HG02970 (cell line): Measurements from ENCODE around the gene DDRGK1.
"Not testable (repeated sequence)": the region's sequence is repeated elsewhere in the genome, so short reads cannot be mapped to it uniquely, and the experiment has no call there.

Experiments used
- ATAC-seq: cut with Tn5 transposase; IDR thresholded peaks from one replicate; pipeline ENCODE4 v1.9.1; 2021; ENCODE audit warnings: mild to moderate bottlenecking, moderate library complexity, moderate number of reproducible peaks; ENCODE audit not compliant: unreplicated experiment, low FRiP score

Gene DDRGK1

DNA sequence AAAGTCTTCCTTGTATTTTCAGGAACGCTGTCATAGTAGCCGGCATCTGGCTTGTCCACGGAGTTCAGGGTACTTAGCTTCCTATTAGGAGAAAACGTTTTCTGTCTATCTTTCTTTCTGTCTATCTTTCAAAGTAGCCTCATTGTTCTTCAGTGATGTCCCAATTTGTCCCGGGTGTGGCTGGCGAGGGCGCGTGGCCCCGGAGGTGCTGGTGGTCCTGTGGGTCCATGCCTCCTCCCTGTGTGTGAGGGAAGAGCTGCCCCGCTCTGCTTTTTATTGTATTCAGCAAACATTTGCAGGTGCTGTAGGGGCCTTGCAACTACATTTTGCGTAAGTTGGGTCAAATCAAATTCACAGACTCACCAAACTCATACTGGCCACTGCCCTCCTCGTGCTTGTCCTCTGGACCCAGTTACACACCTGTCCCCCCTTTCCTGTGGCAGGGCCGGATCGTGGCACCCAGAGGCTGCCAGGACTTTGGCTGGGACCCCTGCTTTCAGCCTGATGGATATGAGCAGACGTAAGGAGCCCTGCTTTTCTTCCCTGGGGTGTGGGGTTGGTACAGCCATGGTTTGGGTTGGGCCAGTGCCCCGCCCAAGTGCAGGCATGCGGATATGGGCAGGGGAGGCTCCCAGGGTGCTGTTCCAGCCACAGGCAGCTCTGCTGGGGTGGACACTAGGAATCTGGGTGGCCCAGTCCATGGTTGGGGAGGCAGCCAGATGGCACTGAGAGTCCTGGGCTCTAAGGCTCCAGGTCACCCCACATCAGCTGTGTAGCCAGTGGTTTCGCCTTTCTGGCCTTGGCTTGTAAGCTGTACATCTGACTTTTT lies 17.1 kb upstream of the DDRGK1 start:
- no peak for ATAC-seq

DNA sequence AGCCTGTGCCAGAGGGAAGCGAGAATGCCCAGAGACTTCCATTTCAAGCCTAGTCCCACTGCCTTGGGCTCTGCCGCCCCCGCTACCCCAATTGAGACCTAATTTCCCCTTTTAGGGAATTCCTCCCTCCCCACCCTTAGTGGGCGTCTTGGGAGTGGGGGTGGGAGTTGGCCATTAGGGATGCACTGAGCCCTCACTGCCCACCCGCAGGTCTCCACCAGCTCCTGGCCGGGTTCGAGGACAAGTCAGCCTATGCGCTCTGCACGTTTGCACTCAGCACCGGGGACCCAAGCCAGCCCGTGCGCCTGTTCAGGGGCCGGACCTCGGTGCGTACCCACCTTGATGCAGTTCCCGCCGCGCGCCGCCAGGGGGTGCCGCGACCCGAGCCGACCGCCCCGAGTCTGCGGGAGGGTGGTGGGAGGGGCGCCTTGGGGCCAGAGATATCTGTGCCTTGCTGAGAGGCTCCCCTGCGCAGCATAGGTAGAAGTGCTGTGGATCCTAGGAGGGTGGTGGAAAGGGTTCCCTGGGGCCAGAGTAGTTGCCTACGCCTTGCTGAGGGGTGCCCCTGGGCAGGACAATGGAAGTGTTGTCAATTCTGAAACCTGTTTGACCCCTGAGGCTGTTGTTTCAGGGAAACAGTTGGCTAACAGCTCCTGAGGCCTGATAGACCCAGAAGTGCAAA lies 14.0 kb upstream of the DDRGK1 start:
- no peak for ATAC-seq

DNA sequence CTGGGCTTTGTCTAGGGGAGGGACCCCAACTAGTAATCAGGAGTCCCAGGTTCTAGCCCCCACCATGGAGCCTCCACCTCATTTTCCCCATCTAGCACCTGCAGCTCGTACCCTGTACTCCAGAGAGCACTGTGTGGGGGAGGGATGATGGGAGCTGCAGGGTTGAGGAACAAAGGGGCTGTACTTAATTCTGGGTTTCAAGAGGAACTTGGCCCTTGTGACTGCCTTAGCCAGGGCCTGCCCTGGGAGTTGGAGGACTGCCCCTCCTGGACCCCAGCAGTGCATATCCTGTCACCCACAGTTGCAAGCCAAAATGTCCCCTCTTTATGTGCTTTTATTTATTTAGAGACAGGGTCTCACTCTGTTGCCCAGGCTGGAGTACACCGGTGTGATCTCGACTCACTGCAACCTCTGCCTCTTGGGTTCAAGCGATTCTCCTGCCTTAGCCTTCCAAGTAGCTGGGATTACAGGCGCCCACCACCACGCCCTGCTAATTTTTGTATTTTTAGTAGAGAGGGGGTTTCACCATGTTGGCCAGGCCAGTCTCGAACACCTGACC lies 11.0 kb upstream of the DDRGK1 start:
- not testable (repeated sequence) for ATAC-seq

GRCh38 chr20:3213226-3213625 lies 8.7 kb upstream of the DDRGK1 start:
- no peak for ATAC-seq

- ATAC-seq, result no peak
These were observed 5.9 kb upstream of the DDRGK1 start for GRCh38 chr20:3210346-3210745.

DNA sequence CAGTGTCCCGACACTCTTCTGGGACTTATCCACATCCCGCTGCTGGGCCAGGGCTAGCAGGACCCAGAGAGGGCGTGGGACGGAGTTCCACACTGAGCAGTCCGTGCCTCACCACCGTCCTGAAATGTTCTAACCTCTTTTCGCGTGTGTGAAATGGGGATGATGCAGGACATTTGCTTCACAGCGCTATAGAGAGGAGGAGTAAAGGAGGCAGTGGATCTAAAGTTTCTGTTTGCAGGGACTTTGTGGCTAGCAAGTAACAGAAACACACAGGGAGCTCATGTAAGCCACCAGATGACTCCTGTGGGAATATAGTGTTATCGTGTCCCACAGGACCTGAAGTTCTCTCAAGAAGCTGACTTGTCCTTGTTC lies 5.5 kb upstream of the DDRGK1 start:
- no peak for ATAC-seq

DNA sequence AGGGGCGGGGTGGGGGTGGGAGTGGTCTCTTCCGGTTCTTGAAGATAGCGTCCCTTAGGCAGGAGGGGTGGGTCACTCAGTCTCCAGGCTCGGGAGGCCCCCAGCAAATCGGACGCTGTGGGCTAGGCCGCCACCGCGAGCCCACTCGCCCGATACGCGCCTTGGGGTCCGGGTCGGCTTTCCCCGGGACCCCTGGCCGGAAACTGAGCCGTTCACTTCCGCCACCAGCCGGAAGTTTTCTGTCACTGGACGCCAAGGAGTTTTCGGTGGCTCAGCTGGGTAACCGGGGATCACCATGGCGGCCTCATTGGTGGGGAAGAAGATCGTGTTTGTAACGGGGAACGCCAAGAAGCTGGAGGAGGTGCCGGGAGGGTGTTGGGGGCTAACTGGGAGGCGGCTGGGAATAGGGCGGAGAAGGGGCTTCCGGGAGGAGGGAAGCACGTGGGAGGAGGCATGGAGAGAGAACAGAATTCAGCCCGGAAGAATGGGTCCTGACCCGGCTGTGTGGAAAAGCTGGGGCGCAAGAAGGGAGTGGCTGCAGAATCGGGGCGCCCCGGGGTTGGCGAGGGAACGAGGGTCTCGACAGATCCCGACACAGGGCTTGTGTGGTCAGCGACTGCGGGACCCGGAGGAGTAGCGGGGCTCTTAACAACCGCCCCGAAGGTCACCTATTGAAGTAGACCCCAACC lies 4.9 kb upstream of the DDRGK1 start, which contains the start of gene ITPA:
Gene ITPA (plus strand): TSS at position 242 of the 689 bp plus-strand sequence. CDS start 54 bp downstream, at position 296.
- ATAC-seq, result no peak

GRCh38 chr20:3208786-3209256 lies 4.3 kb upstream of the DDRGK1 start:
- no peak for ATAC-seq

DNA sequence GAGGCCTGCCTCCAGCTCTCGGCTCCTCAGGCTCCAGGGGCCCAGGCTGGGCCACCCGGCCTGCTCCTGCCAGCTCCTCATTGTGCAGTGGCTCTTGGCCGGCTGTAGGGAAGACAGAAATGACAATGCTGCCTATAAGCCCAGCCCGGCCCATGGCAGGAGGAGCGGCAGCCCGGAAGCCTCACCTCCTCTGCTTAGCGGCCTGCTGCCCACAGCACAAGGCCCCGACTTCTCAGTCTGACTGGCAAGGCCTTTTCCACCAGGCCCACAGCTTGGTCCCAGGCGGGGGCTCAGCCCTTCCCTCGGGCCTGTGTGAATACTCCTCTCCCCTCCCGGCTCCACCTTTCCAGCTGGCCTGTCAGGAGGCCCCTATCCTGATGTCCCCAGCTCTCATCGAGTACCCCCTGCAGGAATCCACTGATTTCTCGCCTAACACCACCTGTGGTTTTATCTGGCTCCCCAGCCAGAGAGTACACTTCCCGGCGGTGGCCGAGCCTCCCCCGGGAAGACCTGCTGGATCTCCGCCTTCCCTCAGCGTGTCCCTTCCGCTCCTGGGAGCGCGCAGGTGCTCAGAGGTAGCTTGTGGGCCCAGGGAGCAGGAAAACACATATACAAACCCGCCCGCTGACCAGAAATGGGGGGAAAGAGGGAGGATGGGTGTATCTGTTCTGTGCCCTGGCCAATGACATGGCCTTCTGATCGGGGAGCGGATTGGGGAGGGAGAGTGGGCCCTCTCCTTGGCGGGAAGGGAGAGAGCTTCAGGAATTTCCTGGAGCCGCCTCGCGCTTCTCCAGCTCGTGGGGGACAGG lies 963 bp downstream of the DDRGK1 start:
- ATAC-seq, result peak; percentile 3

DNA sequence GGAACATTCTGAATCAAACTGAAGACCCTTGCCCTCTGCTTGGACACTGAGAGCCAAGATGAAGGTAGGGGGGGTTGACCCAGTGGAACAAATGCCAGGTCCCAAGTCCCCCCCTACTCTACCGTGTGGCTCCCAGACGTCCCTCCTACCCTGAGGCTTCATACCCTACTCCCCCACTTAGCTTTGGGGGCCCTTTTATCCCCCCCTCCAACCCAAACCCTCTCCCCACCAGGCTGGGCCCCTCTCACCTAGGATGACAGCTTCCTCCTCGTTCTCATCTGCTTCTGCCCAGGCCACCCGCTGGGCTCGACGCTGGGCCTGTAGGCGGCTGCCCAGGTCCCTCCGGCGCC lies 1.5 kb downstream of the DDRGK1 start:
- ATAC-seq, result no peak

- no peak for ATAC-seq
These were observed 4.3 kb downstream of the DDRGK1 start for GRCh38 chr20:3199976-3200755.

DNA sequence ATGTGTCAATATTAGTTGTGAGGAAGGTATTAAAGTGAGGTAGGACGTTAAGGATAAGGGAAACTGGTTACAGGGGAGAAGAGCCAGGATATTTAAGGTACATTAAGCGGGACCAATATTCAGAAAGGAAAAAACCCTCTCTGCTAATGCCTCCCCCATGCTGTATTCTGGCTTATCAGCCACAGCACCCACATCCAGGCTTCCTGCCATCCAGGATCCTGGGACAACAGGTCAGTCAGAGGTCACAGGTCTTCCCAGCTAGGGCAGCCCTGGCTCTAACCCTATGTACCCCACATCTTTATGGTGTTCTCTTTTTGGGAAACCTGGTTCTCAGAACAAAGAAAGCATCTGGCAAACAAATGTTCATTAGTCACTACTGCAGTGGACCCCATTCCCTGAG lies 5.3 kb downstream of the DDRGK1 start:
- no peak for ATAC-seq

DNA sequence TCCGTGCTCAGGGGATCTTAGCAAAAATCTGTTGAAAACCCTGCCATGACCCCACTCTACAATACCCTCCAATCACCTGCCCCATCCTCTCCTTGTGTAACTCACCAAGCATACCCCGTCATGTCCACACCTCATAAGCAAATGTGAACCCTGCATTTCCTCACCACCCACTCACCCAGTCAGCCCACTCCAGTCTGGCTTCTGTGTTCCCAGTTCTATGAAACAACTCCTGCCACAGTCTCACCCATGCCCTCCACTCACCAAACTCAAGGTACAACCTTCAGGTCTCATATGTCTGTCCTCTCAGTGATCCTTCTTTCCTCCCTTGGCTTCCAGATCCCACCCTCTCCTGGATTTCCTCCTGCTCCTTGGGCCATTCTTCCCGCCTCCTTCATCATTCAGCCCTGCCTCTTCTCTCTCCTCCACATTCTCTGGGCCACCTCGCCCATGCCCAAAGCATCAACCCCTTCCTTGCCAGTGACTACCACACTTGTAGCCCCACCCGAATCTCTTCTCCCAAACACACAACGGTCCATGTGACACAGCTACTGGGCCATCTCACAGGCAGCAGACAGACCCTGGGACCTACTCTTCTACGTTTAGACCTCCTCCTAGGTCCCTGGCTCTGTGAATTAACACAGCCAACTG lies 8.8 kb downstream of the DDRGK1 start:
- no peak for ATAC-seq

- no peak for ATAC-seq
These were observed 9.7 kb downstream of the DDRGK1 start for GRCh38 chr20:3194617-3195280.

DNA sequence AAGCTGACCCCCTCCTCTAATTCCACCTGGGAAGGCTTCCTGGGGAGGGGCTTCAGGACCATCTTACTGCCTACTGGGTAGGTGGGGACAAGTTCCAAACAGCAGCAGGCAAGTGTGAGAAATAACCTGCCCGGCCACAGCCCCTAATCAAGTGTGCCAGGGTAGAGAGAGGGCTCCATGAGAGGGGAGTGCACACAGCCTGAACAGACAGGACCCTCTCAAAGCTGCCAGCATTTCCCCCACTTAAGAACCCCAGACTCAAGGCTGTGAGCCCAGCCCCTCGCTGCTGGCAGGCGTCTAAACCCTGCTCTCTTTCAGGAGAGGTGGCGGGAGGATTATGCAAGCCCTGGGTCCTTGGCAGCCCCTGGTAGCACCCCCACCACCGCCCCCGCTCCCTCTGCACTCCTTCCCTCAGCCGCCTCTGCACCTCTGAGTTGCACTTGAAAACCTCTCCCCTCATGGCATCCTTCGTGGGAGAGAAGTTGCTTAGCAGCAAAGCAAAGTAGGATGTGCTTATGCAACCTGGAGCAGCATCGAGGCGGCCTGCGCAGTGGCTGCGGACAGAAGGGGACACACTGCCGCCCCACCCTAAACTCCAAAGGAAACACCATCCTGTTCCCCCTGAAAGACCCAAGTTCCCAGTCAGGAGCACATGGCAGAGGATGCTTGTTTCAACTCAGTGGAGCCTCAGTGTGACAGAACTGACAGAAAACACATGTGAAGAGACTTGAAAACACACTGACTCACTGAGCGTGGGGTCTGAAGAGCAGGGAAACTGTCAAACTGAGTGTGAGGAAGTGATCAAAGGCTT lies 10.5 kb downstream of the DDRGK1 start:
- no peak for ATAC-seq

GRCh38 chr20:3192226-3193015 lies 12.1 kb downstream of the DDRGK1 start:
- ATAC-seq, result no peak

GRCh38 chr20:3190681-3191111 lies 13.8 kb downstream of the DDRGK1 start:
- ATAC-seq, result no peak
